DMS 273 treated with DMSO at 0.1 percent for 48 hours (cell line): ENCODE measurements around the gene NT5C1A.
A peak's percentile ranks its signal among the peaks of the same experiment; 100 is the strongest.

Source experiments
- DNase-seq: peaks from one replicate; lab custom pipeline; 2025; lab: John Stamatoyannopoulos, UW

Gene NT5C1A

DNA sequence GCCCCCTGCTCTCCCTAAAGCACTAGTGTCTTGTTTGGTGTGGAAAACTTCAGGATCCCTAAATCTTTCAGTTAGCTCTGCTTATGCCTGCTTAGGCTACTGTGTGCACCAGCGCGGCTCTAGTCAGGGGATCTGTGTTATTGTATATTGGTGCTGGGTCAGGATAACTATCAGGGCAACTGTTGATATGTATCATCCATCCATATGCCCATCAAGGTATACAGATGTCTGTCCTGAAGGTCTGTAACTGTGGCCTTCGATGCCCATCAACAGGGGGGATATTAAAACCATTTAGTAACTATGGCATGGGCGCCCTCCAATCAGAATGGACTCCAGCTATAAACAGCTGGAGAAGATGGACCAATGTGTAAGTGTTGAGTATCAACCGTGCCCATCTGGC is 12.4 kb downstream of the NT5C1A start:
- no peak for DNase-seq

DNA sequence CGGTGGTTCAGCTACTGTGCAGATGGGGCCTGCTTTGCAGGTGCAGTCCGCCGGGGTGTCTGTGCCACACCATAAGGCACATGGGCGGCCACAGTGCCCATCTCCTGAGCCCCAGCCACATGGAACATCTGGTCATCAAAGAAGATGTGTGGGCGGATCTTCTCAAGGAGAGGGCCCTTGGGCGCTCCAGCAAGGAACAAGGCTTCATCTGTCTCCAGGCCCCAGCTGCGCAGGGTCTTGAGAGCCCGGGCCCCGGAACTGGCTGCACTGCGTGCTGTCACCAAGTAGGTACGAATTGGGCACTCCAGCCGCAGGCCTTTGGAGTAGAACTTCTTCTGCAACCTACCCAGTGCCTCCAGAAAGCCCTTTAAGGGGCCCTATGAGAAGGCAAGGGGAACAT is 12.8 kb downstream of the NT5C1A start:
- no peak for DNase-seq

GRCh38 chr1:39657923-39658485 is 13.9 kb downstream of the NT5C1A start:
- peak; percentile 99 for DNase-seq

GRCh38 chr1:39657402-39657801 is 14.5 kb downstream of the NT5C1A start:
- peak; percentile 87 for DNase-seq

- DNase-seq = peak; percentile 95
Observed at GRCh38 chr1:39656391-39656790, 15.5 kb downstream of the NT5C1A start.

DNA sequence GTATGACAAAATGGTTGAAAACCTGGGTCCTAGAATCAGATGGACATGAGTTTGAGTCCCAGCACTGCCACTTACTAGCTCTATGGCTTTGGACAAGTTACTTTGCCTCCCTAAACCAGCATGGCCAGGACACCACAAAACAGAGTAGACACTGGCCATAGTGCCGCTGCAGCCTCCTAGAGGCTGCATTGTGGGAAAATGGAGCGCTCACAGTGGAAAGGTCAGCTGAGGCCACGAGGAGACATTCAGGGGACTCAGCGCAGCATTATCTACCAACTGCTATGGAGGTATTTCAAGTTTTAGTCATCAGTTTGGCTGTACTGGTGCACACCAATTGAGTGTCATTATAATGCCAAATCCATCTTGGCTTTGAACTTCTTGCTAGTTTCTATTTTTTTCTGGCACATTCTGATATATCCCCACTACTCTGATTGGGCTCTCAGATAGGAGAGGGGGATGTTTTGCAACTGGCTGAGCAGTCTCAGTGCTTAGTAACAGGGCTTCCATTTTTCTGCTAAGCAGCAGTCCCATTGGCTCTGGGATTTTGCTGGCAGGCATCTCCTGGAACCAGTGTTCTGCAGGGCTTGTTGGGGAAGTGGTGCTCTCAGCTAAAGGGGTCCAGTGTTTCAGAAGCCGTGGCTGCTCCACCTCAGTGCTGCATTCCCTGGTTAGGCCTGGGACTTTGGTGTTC is 16.2 kb downstream of the NT5C1A start:
- peak; percentile 89 for DNase-seq

DNA sequence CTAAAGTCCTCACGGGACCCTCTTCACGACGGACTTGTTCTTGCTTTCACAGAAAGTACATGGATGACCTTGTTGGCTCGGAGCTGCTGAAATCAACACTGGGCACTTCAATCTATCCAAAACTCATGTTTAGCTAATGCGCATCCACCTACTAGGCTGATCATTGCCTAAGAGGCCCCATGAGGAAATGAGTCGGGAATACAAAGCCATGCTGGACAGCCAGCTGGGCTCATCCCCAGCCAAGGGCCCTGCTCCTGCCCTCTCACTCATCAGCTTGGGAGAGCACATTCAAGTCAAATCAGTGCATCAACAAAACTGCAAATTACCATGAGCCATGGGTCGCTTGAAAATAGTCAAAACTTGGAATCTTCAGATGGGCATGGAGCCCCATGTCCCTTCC is 17.6 kb downstream of the NT5C1A start:
- no peak for DNase-seq

GRCh38 chr1:39653546-39654031 is 18.3 kb downstream of the NT5C1A start:
- DNase-seq = peak; percentile 99

- no peak for DNase-seq
Observed at GRCh38 chr1:39652554-39652953, 19.4 kb downstream of the NT5C1A start.

GRCh38 chr1:39652105-39652504 is 19.8 kb downstream of the NT5C1A start:
- DNase-seq = no peak

DNA sequence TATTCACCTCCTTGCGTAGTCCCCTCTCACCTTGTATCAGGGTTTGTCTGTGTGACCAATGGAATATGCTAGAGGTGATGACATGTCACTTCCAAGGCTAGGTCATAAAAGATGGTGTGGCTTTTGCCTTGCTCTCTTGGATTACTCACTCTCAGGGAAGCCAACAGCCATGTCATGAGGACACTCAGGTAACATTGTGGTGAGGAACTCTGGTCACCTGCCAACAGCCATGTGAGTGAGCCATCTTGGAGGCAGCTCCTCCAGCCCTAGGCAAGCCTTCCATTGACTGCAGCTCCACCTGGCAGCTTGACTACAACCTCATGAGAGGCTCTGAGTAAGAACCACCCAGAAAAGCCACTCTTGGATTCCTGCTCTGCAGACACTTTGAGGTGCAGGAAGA is 21.5 kb downstream of the NT5C1A start:
- no peak for DNase-seq

GRCh38 chr1:39649636-39650185 is 22.2 kb downstream of the NT5C1A start:
- no peak for DNase-seq

DNA sequence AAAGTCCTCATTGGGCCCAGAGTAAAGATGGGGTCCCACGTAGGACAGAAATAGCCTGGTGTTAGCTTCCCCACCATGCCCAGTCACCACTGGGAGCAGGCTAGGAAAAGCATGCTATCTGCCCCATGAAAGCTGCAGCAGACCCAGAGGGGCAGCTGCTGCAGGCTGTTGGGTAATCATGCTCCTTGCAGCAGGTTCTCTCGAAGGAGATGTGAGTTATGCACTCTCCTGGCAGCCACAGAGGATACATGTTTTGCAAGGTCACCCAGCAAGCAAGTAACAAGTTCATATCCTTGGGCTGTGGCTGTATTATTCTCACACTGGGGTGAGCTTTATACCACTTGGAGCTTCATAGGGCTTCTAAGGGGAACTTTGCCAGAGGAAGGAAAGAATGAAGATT is 23.4 kb downstream of the NT5C1A start:
- DNase-seq = no peak

- no peak for DNase-seq
Observed at GRCh38 chr1:39647247-39647646, 24.7 kb downstream of the NT5C1A start.

- DNase-seq = peak; percentile 100
Observed at GRCh38 chr1:39646232-39647081, 25.4 kb downstream of the NT5C1A start.

- no peak for DNase-seq
Observed at GRCh38 chr1:39645411-39646043, 26.4 kb downstream of the NT5C1A start.

GRCh38 chr1:39643705-39644104 is 28.2 kb downstream of the NT5C1A start:
- no peak for DNase-seq

- DNase-seq = no peak
Observed at GRCh38 chr1:39642796-39643195, 29.1 kb downstream of the NT5C1A start.

- no peak for DNase-seq
Observed at GRCh38 chr1:39640861-39641260, 31.0 kb downstream of the NT5C1A start.

- DNase-seq = peak; percentile 99
Observed at GRCh38 chr1:39639305-39640130, 32.4 kb downstream of the NT5C1A start, which contains the start of gene HEYL. TSS of gene HEYL (minus strand) at chr1:39639643. CDS start at chr1:39639625, 18 bp downstream.

DNA sequence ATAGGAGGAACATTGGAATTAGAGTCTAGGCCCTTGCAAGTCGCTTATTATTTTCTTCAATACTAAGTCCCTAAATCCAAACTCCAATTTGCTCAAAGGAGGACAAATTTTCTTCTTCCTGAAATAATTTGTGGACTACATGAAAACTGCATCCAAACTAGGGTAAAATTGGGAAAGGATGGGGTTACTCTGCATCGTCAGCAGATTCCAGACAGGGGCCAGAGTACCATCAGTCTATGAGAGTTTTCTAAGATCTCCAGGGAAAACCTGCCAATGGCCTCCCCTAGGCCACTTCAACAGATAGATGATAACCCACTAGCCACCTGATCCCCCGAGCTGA is 33.0 kb downstream of the NT5C1A start:
- DNase-seq = no peak
